ENCODE data around the gene OTOG.

OTOG gene

DNA sequence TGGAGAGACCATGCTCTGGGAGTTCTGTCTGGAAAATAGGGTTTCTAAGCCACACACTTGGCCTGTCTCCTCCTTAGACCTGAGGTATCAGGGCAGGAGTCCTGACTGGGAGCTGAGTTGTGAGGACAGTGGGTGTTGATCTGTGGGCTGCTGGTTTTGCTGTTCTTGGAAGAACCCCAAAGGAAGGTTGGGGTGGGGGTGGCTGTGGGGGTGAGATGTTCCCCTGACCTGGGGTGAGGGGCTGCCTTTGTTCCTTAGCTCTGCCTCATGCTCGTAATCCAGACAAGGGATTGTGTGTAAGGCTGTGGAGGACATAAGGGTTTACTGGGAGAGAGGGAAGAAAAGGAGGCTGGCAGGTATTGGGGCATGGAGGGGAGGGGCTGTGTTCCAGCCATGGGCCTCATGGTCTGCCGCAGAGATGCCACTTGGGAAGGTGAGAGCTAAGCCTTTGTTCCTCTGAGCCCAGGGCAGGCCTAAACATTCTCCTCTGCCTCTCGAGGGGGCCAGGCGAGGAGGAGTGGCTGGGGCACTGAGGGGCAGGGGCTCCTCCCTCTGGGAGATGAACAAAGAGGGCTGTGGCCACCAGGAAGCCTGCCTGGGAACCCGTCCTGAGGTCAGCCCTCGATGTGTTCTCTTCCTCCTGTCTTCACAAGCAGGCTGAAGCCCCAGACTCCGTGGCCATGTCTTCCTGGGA is 4.4 kb downstream of the OTOG start:
- TF ChIP-seq FOXP2 (optimal IDR thresholded peaks at IDR 0.05; ENCODE audit: borderline replicate concordance, extremely low read depth, extremely low read length, insufficient read depth) (no peak), POLR2AphosphoS5 (IDR thresholded peaks at IDR 0.05; ENCODE audit: low read depth, low read length) (no peak), TAF1 (IDR thresholded peaks at IDR 0.05; ENCODE audit: borderline replicate concordance, insufficient read depth, low read length) (no peak)
- TF ChIP-seq, protein P1, sequence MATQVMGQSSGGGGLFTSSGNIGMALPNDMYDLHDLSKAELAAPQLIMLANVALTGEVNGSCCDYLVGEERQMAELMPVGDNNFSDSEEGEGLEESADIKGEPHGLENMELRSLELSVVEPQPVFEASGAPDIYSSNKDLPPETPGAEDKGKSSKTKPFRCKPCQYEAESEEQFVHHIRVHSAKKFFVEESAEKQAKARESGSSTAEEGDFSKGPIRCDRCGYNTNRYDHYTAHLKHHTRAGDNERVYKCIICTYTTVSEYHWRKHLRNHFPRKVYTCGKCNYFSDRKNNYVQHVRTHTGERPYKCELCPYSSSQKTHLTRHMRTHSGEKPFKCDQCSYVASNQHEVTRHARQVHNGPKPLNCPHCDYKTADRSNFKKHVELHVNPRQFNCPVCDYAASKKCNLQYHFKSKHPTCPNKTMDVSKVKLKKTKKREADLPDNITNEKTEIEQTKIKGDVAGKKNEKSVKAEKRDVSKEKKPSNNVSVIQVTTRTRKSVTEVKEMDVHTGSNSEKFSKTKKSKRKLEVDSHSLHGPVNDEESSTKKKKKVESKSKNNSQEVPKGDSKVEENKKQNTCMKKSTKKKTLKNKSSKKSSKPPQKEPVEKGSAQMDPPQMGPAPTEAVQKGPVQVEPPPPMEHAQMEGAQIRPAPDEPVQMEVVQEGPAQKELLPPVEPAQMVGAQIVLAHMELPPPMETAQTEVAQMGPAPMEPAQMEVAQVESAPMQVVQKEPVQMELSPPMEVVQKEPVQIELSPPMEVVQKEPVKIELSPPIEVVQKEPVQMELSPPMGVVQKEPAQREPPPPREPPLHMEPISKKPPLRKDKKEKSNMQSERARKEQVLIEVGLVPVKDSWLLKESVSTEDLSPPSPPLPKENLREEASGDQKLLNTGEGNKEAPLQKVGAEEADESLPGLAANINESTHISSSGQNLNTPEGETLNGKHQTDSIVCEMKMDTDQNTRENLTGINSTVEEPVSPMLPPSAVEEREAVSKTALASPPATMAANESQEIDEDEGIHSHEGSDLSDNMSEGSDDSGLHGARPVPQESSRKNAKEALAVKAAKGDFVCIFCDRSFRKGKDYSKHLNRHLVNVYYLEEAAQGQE (IDR thresholded peaks at IDR 0.05; ENCODE audit: insufficient read depth in 1 of 2, low read depth in 2 of 2, low read length in 2 of 2): no peak

DNA sequence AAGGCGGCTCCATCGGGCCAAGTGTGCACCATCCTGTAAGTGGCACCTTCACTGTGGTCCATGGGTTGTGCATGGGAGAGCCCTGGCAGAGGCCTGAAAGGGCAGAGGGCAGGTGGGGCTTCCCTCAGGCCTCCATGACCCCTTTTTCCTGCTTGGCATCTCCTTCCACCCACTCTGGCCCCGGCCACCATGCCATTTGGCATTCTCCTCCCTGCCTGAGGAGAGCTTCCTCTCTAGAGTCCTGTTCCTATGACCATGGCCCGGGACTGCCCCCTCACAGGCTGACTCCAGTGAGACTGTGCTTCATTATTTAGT is 4.9 kb downstream of the OTOG start:
- TF ChIP-seq, protein P1 (IDR thresholded peaks at IDR 0.05; ENCODE audit: insufficient read depth in 1 of 2, low read depth in 2 of 2, low read length in 2 of 2): no peak
- no peak for TF ChIP-seq FOXP2 (optimal IDR thresholded peaks at IDR 0.05; ENCODE audit: borderline replicate concordance, extremely low read depth, extremely low read length, insufficient read depth)
- no peak for TF ChIP-seq POLR2AphosphoS5 (IDR thresholded peaks at IDR 0.05; ENCODE audit: low read depth, low read length)
- TF ChIP-seq TAF1 (IDR thresholded peaks at IDR 0.05; ENCODE audit: borderline replicate concordance, insufficient read depth, low read length): no peak
- TF ChIP-seq SIN3A (IDR thresholded peaks at IDR 0.05; ENCODE audit: borderline replicate concordance, insufficient read depth, low read length): no peak

DNA sequence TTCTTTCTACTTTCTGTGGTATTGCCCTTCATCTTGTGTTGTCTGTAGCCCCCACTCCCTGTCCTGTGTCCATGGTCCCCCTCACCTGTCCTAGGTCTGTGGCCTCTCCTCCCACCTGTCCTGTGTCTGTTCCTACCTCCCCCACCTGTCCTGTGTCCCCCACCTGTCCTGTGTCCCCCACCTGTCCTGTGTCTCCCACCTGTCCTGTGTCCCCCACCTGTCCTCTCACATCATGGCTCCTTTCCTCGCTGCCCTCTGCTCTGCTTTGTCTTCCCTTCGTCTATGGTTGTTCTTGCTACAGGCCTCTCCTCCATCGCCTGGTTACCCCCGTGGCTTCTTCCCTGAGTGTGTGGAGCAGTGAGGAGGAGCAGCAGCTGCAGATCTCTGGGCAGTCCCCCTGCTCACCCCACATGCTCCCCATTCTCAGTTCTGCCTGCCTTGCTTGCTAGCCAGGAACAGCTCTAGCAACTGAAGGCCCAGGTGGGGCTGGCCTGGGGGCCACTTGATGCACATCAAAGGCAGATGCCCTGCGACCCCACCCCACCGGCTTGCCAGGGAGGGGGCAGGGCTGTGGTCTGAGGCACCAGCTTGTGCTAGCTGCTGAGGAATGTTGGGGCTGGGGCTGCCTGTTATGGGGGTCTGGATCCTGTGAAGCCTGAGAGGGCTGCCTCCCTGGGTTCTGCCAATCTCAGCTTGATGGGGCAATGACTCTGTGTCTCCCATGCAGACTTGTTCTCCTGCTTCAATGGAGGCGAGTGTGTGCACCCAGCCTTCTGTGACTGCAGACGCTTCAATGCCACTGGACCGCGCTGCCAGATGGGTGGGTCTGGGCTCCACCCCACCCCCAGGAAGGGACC is 5.6 kb downstream of the OTOG start:
- TF ChIP-seq SIN3A (IDR thresholded peaks at IDR 0.05; ENCODE audit: borderline replicate concordance, insufficient read depth, low read length) (no peak), FOXP2 (optimal IDR thresholded peaks at IDR 0.05; ENCODE audit: borderline replicate concordance, extremely low read depth, extremely low read length, insufficient read depth) (no peak), TAF1 (IDR thresholded peaks at IDR 0.05; ENCODE audit: borderline replicate concordance, insufficient read depth, low read length) (no peak), POLR2AphosphoS5 (IDR thresholded peaks at IDR 0.05; ENCODE audit: low read depth, low read length) (no peak)
- TF ChIP-seq, protein P1 (IDR thresholded peaks at IDR 0.05; ENCODE audit: insufficient read depth in 1 of 2, low read depth in 2 of 2, low read length in 2 of 2): no peak

DNA sequence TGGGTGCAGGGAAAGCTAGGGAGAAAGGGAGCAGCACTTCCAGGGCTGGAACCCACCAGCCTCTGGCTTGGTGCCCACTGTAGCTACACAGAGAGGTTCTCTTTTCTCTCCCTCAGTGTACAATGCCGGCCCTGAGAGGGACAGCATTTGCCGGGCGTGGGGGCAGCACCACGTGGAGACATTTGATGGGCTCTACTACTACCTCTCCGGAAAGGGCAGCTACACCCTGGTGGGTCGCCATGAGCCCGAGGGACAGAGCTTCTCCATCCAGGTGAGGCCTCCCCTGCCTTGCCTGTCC is 6.1 kb downstream of the OTOG start:
- TF ChIP-seq POLR2AphosphoS5 (IDR thresholded peaks at IDR 0.05; ENCODE audit: low read depth, low read length) (no peak), SIN3A (IDR thresholded peaks at IDR 0.05; ENCODE audit: borderline replicate concordance, insufficient read depth, low read length) (no peak), FOXP2 (optimal IDR thresholded peaks at IDR 0.05; ENCODE audit: borderline replicate concordance, extremely low read depth, extremely low read length, insufficient read depth) (no peak), TAF1 (IDR thresholded peaks at IDR 0.05; ENCODE audit: borderline replicate concordance, insufficient read depth, low read length) (no peak)
- TF ChIP-seq, protein P1 (IDR thresholded peaks at IDR 0.05; ENCODE audit: insufficient read depth in 1 of 2, low read depth in 2 of 2, low read length in 2 of 2): no peak

Data from PFSK-1 (cell line).